Measurements from ENCODE around the gene CCIN.

- no peak for TF ChIP-seq USF1 (CRISPR knock-in tag; IDR thresholded peaks at IDR 0.05)
- no peak for TF ChIP-seq CREB1 (CRISPR knock-in tag; IDR thresholded peaks at IDR 0.05)
- TF ChIP-seq ATF3 (CRISPR knock-in tag; conservative IDR thresholded peaks at IDR 0.05) = no peak
- no peak for TF ChIP-seq CTCF (IDR thresholded peaks at IDR 0.05)
- no peak for TF ChIP-seq ARID4B (CRISPR knock-in tag; IDR thresholded peaks at IDR 0.05; ENCODE audit: borderline replicate concordance)
- TF ChIP-seq CREM (CRISPR knock-in tag; IDR thresholded peaks at IDR 0.05) = no peak
- no peak for TF ChIP-seq SP1 (CRISPR knock-in tag; conservative IDR thresholded peaks at IDR 0.05)
- no peak for TF ChIP-seq FOXP1 (CRISPR knock-in tag; IDR thresholded peaks at IDR 0.05; ENCODE audit: borderline replicate concordance)
- TF ChIP-seq CDX4 (CRISPR knock-in tag; IDR thresholded peaks at IDR 0.05; ENCODE audit: borderline replicate concordance) = no peak
- TF ChIP-seq MYBL2 (CRISPR knock-in tag; IDR thresholded peaks at IDR 0.05) = no peak
- TF ChIP-seq NFE2L1 (CRISPR knock-in tag; IDR thresholded peaks at IDR 0.05) = no peak
- TF ChIP-seq MAX (CRISPR knock-in tag; IDR thresholded peaks at IDR 0.05) = no peak
Observed at GRCh38 chr9:36174731-36175130, 5.5 kb downstream of the CCIN start.
